NCI-H187 treated with DMSO at 0.1 percent for 48 hours (cell line): ENCODE measurements around the gene TSPAN10.
"Not testable (repeated sequence)": the region's sequence is repeated elsewhere in the genome, so short reads cannot be mapped to it uniquely, and the experiment has no call there.

ENCODE experiments used
- DNase-seq: peaks from one replicate; lab custom pipeline; 2025; lab: John Stamatoyannopoulos, UW

TSPAN10 gene

GRCh38 chr17:81662002-81662401 lies 25.0 kb downstream of the TSPAN10 start:
- no peak for DNase-seq

GRCh38 chr17:81664051-81664470 lies 27.1 kb downstream of the TSPAN10 start:
- no peak for DNase-seq

GRCh38 chr17:81665205-81666091 lies 28.5 kb downstream of the TSPAN10 start:
- no peak for DNase-seq

DNA sequence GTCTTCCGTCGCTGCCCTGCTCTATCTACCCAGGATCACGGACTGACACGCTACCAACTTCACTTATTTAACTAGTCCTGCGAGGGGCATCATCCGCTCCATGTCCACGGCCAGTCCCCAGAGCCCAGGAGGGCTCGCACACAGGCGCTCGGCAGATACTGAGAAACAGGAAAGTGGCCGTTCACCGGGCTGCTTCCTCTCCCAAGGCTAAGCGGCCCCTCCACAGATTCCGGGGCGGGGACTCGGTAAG lies 29.0 kb downstream of the TSPAN10 start:
- no peak for DNase-seq

GRCh38 chr17:81666342-81667191 lies 29.6 kb downstream of the TSPAN10 start, which contains the start of the genes CCDC137 and OXLD1:
CCDC137 (plus strand) TSS chr17:81666737; CDS start chr17:81666767, 30 bp downstream.
OXLD1 (minus strand) TSS chr17:81666605; CDS start chr17:81666577, 28 bp downstream.
- DNase-seq = peak; percentile 65

DNA sequence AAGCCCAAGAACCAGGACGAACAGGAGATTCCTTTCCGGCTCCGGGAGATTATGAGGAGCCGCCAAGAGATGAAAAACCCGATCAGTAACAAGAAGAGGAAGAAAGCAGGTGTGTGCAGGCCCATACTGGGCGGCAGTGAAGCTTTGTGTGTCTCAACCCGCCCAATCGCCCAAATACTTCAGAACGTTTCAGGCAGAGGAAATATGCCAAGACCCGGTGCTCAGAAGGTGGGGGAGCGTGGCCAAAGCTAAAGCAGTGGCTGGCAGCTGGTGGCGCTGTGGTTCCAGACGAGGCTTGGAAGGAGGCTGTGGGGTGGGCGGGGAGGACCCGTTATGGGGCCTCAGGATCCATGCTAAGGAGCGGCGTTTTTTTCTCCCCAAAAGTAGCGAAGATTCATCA lies 30.8 kb downstream of the TSPAN10 start:
- no peak for DNase-seq

GRCh38 chr17:81672504-81672903 lies 35.5 kb downstream of the TSPAN10 start:
- no peak for DNase-seq

- DNase-seq = no peak
Observed at GRCh38 chr17:81672954-81673353, 36.0 kb downstream of the TSPAN10 start.

- DNase-seq = no peak
Observed at GRCh38 chr17:81673561-81674258, 36.7 kb downstream of the TSPAN10 start.

DNA sequence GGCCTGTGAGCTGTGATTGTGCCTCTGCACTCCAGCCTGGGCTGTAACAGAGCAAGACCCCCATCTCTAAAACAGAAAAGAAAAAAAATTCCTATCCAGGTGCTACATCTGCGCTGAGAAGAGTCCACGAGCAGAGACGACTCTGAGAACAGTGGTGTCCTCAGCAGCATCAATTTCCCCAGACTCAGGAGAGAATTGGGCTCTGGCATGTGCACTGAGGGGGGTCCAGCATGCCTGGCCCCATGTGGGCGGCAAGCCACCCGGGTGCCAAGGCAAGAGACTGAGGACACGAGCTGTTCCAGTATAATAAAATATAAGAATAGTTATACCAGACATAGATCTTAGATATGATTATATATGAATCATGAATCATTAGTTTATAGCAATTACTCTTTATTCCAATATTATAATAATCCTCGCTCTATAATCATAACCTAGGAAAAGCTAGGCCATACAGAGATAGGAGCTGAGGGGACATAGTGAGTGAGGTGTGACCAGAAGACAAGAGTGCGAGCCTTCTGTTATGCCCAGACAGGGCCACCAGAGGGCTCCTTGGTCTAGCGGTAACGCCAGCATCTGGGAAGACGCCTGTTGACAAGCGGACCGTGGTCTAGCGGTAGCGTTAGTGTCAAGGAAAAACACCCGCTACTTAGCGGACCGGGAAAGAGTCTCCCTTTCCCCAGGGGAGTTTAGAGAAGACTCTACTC lies 38.7 kb downstream of the TSPAN10 start:
- not testable (repeated sequence) for DNase-seq

DNA sequence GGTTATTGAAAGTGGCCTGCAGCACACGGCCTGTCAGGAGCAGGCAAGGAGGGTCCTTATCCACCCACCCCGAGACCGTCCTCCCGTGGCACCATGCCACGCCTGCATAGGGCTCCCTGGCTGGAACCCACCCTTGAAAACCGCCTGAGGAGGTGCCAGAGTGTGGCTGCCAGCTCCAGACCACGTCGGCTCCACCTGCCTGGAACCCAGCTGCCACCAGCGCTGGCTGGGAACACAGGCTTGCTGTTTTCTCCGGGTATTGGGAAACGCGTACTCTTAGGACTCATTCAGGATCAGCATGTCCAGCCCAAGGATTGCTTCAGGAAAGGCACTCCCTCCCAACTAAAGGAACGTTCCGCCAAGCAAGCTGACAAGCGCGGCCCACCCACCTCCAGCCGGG lies 39.9 kb downstream of the TSPAN10 start:
- DNase-seq = no peak

DNA sequence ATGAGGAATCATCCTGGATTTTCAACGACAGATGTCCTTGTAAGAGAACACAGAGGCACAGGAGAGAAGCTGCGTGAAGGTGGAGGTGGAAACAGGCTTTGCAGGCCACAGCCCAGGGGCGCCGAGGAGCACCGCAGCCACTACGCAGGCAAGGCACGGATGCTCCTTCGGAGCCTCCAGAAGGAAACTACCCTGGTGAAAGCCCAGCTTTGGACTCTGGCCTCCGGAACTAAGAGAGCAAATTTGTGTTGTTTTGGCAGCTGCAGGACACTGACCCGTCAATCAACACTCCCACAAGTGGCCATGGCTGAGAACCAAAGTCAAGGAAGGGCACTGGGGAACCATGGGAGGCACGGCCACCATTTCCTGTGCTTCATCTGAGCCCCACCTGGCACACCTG lies 43.2 kb downstream of the TSPAN10 start:
- DNase-seq = no peak

- no peak for DNase-seq
Observed at GRCh38 chr17:81681672-81682071, 44.7 kb downstream of the TSPAN10 start.

- DNase-seq = no peak
Observed at GRCh38 chr17:81682565-81683207, 45.7 kb downstream of the TSPAN10 start.

DNA sequence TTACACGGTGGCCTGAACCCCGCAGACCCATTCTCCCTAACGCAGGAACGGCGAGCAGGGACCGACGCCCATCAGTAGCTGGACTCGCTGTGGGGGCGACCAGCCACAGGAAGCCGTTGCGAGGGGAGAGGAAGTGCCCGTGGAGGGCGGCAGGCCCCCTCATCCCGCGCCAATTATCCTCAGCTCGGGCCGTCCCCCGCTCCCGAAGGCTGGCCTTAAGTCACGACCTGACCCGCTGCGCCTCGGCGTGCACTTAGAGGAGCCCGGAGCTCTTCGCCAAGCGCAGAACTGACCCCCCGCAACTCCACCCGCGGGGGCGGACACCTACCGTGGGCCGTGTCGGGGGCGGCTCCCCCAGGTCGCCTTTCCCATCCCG lies 46.2 kb downstream of the TSPAN10 start:
- no peak for DNase-seq

DNA sequence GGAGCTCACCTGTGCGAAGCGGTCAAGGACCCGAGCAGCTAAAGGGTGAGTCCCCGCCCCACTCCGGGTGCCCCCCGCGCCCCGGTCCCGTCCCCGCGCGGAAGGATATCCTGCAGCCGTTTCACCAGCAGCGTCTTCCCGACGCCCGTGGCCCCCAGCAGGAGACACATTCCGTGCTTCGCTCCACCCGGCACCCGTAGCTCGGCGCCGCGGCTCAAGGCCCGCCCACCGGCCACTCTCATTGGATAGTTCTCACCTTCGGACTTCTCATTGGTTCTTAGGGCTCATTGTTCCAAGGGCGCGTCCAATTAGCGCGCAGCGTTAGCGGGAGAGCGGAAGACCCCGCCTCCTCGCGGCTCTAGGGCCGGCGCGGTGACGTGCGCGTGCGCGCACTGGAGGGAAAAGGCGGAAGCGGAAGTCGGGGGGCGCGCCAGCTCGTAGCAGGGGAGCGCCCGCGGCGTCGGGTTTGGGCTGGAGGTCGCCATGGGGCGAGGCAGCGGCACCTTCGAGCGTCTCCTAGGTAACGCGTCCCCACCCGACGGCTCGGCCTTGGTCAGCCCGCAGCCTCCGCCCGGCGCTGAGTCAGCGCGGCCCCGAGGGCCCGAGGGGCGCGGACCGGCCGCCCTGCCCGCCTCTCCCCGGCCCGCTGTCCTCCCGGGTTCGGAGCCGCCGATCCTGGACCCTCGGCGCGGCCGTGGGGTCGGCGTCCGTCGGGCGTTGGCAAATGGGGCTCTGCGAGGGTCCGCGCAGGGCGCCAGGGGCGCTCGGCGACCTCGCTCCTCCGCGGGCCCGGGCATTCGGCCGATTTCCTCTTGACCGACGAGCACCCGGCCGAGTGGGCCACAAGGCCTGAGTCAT lies 46.8 kb downstream of the TSPAN10 start, which contains the start of the genes ARL16 and HGS:
Gene ARL16 (minus strand): TSS at position 214 of the 858 bp plus-strand sequence. CDS start 44 bp downstream, at position 170.
Gene HGS (plus strand): TSS at position 428 of the 858 bp plus-strand sequence. CDS start 56 bp downstream, at position 484.
- DNase-seq = peak; percentile 90

DNA sequence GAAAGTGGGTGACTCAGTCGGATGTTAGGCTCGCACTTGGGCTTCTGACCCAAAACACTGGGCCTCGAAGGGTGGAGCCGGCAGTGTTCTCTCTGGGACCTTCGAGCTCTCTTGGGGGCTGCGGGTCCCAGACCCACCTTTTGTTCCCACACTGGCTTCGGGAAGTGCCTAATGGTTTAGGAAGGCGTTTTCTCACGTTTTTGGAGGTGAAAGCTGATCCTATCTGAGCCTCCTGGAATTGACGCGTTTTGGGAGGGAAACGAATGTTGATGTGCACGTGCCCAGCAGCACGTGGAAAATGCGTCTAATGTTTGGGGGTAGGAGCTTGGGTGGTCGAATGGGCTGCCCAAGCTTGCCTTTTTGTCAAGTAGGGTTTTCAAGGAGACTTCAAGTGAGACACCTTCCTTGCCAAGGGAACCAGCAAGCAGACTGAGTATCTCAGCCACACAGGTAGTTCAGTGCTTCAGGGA lies 47.5 kb downstream of the TSPAN10 start:
- no peak for DNase-seq

- DNase-seq = no peak
Observed at GRCh38 chr17:81685108-81685507, 48.1 kb downstream of the TSPAN10 start.

GRCh38 chr17:81686614-81687013 lies 49.6 kb downstream of the TSPAN10 start:
- DNase-seq = no peak
